ENCODE measurements around the gene CEACAM8.
"Not testable (repeated sequence)": the region's sequence is repeated elsewhere in the genome, so short reads cannot be mapped to it uniquely, and the experiment has no call there.

CEACAM8 gene

GRCh38 chr19:42538841-42539709, 55.6 kb downstream of the CEACAM8 start:
- H3K27ac ChIP-seq (ENCODE audit: extremely low read depth, low read depth, low read length): no peak overlapping the region
- ChIA-PET CTCF (interaction anchor here (0.5 to 3.4 kb wide), 3 partner anchors 10 to 171 kb away, joined by 3 to 26 read pairs (median 3); partner anchors contain the start of gene CEACAM1), POLR2A (no interaction called here)
- no peaks in the 10 kb centered on the region for H3K9me3 ChIP-seq (ENCODE audit: control insufficient read depth, insufficient read depth, low read depth, low read length)
- TF ChIP-seq ZNF391 (tag by site-specific recombination; IDR thresholded peaks at IDR 0.05; ENCODE audit: borderline replicate concordance, low read depth) (no peak), GLI2 (tag by site-specific recombination; IDR thresholded peaks at IDR 0.05; ENCODE audit: borderline replicate concordance, low read depth) (no peak), SCRT2 (tag by site-specific recombination; IDR thresholded peaks at IDR 0.05) (no peak), KLF7 (tag by site-specific recombination; IDR thresholded peaks at IDR 0.05; ENCODE audit: borderline replicate concordance) (no peak), ZNF398 (tag by site-specific recombination; IDR thresholded peaks at IDR 0.05) (no peak), ZNF157 (tag by site-specific recombination; IDR thresholded peaks at IDR 0.05) (no peak), INSM2 (tag by site-specific recombination; IDR thresholded peaks at IDR 0.05) (no peak), ZNF658 (tag by site-specific recombination; IDR thresholded peaks at IDR 0.05) (no peak), ZNF350 (tag by site-specific recombination; IDR thresholded peaks at IDR 0.05) (no peak), ZNF704 (tag by site-specific recombination; IDR thresholded peaks at IDR 0.05) (no peak), ZNF610 (tag by site-specific recombination; IDR thresholded peaks at IDR 0.05; ENCODE audit: borderline replicate concordance) (no peak), ZNF624 (tag by site-specific recombination; IDR thresholded peaks at IDR 0.05) (no peak), ZBTB6 (tag by site-specific recombination; IDR thresholded peaks at IDR 0.05) (no peak), ZNF654 (tag by site-specific recombination; IDR thresholded peaks at IDR 0.05; ENCODE audit: low read depth) (no peak), ZNF335 (tag by site-specific recombination; conservative IDR thresholded peaks at IDR 0.05) (no peak), MEIS1 (CRISPR knock-in tag; IDR thresholded peaks at IDR 0.05; ENCODE audit: borderline replicate concordance) (no peak), ZNF280C (tag by site-specific recombination; IDR thresholded peaks at IDR 0.05) (no peak), ZNF184 (tag by site-specific recombination; IDR thresholded peaks at IDR 0.05) (no peak)
- no peaks in the 10 kb centered on the region for H3K4me1 ChIP-seq (ENCODE audit: control insufficient read depth, insufficient read depth, low read length)
- no peak overlapping the region for H3K4me3 ChIP-seq (ENCODE audit: low read depth, low read length)
- no peaks in the 10 kb centered on the region for H3K36me3 ChIP-seq (ENCODE audit: control insufficient read depth in 2 of 2, insufficient read depth in 1 of 2, low read length in 2 of 2)

GRCh38 chr19:42535276-42535675, 59.4 kb downstream of the CEACAM8 start:
- H3K36me3 ChIP-seq (ENCODE audit: control insufficient read depth in 2 of 2, insufficient read depth in 1 of 2, low read length in 2 of 2); POLR2A ChIA-PET; H3K4me1 ChIP-seq (ENCODE audit: control insufficient read depth, insufficient read depth, low read length); H3K4me3 ChIP-seq (ENCODE audit: low read depth, low read length); H3K27ac ChIP-seq (ENCODE audit: extremely low read depth, low read depth, low read length); H3K9me3 ChIP-seq (ENCODE audit: control insufficient read depth, insufficient read depth, low read depth, low read length): not testable (repeated sequence)
- CTCF ChIA-PET: interaction anchor here (0.6 to 13.2 kb wide), 13 partner anchors 10 to 486 kb away, joined by 3 to 209 read pairs (median 4); no protein-coding TSS in a partner anchor

Data from HEK293 (cell line).